Measurements from ENCODE around the gene HNF1A. TPM values are rescaled to one million over a fixed set of nuclear protein-coding genes. Genes with fewer than 3 reads are reported as not detected.

HNF1A gene
- total and polyA plus RNA-seq, 2 of the 13 experiments (the other 11 are each of a cell fraction or from before 2014, with no cell fraction given), result 13.4 to 34.7 TPM

DNA sequence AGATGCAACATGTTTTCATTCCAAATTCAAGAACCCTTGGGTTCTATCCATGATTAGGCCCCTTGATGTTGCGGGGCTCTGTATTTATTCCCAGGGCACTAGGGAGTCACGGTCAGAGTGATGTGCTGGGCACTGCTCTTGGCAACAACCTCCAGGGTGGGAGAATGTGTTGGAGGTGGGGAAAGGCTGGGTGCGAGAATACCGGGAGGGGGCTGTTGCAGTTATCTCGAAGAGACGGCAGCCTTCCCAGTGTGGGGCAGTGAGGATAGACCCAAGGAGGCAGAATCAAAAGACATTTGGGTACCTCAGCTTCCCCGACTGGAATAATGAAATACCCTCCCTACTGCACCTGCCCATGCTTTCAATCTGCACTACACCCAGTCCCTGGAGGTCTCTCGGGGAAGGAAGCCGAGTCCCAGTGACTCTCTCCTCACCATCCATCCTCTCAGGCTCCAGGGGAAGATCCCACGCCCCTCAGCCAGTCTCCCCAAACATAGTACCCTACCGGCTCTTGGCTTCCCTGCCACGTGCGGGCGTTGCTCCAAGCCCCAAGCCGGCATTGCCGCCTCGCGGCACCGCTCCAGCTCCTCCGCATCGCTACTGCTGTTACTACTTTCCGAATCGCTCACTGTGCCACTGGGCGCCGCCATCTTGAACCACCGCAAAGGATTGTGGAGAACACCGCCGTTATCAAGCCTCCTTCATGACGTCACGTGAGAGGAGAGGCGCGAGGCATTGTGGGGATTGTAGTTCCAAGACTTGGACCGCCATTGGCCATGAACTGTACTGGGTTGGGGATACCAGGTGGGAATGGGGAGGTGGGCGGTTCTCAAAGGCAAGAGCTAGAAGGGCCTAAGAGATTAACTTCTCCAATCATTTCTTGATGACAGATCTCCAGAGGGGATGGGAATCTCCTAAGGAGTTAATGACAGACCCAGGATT is 37.8 kb downstream of the HNF1A start, which contains the start of gene C12orf43 (continued):
- no peak for TF ChIP-seq PCBP2 (optimal IDR thresholded peaks at IDR 0.05; ENCODE audit: low read depth, low read length, poor library complexity, severe bottlenecking)
- TF ChIP-seq SIN3B (IDR thresholded peaks at IDR 0.05; ENCODE audit: low read length), result peak; percentile 94
- TF ChIP-seq SNAPC2 (CRISPR knock-in tag; IDR thresholded peaks at IDR 0.05), result no peak
- TF ChIP-seq SAP130 (CRISPR knock-in tag; IDR thresholded peaks at IDR 0.05; ENCODE audit: low read depth), result peak; percentile 91
- no peak for TF ChIP-seq ZNF674 (CRISPR knock-in tag; IDR thresholded peaks at IDR 0.05; ENCODE audit: low read depth)
- TF ChIP-seq, protein P1, sequence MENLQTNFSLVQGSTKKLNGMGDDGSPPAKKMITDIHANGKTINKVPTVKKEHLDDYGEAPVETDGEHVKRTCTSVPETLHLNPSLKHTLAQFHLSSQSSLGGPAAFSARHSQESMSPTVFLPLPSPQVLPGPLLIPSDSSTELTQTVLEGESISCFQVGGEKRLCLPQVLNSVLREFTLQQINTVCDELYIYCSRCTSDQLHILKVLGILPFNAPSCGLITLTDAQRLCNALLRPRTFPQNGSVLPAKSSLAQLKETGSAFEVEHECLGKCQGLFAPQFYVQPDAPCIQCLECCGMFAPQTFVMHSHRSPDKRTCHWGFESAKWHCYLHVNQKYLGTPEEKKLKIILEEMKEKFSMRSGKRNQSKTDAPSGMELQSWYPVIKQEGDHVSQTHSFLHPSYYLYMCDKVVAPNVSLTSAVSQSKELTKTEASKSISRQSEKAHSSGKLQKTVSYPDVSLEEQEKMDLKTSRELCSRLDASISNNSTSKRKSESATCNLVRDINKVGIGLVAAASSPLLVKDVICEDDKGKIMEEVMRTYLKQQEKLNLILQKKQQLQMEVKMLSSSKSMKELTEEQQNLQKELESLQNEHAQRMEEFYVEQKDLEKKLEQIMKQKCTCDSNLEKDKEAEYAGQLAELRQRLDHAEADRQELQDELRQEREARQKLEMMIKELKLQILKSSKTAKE (CRISPR knock-in tag; IDR thresholded peaks at IDR 0.05; ENCODE audit: borderline replicate concordance), result no peak
- TF ChIP-seq ZNF282 (IDR thresholded peaks at IDR 0.05; ENCODE audit: partially characterized antibody), result no peak
- TF ChIP-seq, protein P2, sequence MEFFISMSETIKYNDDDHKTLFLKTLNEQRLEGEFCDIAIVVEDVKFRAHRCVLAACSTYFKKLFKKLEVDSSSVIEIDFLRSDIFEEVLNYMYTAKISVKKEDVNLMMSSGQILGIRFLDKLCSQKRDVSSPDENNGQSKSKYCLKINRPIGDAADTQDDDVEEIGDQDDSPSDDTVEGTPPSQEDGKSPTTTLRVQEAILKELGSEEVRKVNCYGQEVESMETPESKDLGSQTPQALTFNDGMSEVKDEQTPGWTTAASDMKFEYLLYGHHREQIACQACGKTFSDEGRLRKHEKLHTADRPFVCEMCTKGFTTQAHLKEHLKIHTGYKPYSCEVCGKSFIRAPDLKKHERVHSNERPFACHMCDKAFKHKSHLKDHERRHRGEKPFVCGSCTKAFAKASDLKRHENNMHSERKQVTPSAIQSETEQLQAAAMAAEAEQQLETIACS (CRISPR knock-in tag; IDR thresholded peaks at IDR 0.05), result no peak
- TF ChIP-seq, protein P3, sequence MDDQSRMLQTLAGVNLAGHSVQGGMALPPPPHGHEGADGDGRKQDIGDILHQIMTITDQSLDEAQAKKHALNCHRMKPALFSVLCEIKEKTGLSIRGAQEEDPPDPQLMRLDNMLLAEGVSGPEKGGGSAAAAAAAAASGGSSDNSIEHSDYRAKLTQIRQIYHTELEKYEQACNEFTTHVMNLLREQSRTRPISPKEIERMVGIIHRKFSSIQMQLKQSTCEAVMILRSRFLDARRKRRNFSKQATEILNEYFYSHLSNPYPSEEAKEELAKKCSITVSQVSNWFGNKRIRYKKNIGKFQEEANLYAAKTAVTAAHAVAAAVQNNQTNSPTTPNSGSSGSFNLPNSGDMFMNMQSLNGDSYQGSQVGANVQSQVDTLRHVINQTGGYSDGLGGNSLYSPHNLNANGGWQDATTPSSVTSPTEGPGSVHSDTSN (CRISPR knock-in tag; IDR thresholded peaks at IDR 0.05; ENCODE audit: borderline replicate concordance), result no peak
- no peak for TF ChIP-seq MAFK (conservative IDR thresholded peaks at IDR 0.05 in 1 of 2, IDR thresholded peaks at IDR 0.05 in 1 of 2; ENCODE audit: low read length in 2 of 2)
- TF ChIP-seq CC2D1A (CRISPR knock-in tag; IDR thresholded peaks at IDR 0.05), result no peak
- no peak for TF ChIP-seq ZNF841 (CRISPR knock-in tag; IDR thresholded peaks at IDR 0.05; ENCODE audit: borderline replicate concordance)
- no peak for TF ChIP-seq TAF15 (IDR thresholded peaks at IDR 0.05; ENCODE audit: low read depth, low read length, poor library complexity, severe bottlenecking)
- TF ChIP-seq GTF2F1 (IDR thresholded peaks at IDR 0.05; ENCODE audit: low read length), result no peak
- no peak for TF ChIP-seq ZNF543 (CRISPR knock-in tag; IDR thresholded peaks at IDR 0.05)
- TF ChIP-seq ZNF124 (CRISPR knock-in tag; IDR thresholded peaks at IDR 0.05), result peak; percentile 85; the same call in 1 of the 2 replicates
- TF ChIP-seq, protein P4, sequence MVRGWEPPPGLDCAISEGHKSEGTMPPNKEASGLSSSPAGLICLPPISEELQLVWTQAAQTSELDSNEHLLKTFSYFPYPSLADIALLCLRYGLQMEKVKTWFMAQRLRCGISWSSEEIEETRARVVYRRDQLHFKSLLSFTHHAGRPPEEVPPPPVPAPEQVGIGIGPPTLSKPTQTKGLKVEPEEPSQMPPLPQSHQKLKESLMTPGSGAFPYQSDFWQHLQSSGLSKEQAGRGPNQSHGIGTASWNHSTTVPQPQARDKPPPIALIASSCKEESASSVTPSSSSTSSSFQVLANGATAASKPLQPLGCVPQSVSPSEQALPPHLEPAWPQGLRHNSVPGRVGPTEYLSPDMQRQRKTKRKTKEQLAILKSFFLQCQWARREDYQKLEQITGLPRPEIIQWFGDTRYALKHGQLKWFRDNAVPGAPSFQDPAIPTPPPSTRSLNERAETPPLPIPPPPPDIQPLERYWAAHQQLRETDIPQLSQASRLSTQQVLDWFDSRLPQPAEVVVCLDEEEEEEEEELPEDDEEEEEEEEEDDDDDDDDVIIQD (CRISPR knock-in tag; IDR thresholded peaks at IDR 0.05; ENCODE audit: low read depth), result peak; percentile 43; the same call in 1 of the 2 replicates
- TF ChIP-seq, protein P5, sequence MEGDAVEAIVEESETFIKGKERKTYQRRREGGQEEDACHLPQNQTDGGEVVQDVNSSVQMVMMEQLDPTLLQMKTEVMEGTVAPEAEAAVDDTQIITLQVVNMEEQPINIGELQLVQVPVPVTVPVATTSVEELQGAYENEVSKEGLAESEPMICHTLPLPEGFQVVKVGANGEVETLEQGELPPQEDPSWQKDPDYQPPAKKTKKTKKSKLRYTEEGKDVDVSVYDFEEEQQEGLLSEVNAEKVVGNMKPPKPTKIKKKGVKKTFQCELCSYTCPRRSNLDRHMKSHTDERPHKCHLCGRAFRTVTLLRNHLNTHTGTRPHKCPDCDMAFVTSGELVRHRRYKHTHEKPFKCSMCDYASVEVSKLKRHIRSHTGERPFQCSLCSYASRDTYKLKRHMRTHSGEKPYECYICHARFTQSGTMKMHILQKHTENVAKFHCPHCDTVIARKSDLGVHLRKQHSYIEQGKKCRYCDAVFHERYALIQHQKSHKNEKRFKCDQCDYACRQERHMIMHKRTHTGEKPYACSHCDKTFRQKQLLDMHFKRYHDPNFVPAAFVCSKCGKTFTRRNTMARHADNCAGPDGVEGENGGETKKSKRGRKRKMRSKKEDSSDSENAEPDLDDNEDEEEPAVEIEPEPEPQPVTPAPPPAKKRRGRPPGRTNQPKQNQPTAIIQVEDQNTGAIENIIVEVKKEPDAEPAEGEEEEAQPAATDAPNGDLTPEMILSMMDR (CRISPR knock-in tag; IDR thresholded peaks at IDR 0.05), result peak; percentile 14; the same call in 1 of the 2 replicates

All from HepG2 (cell line).